DMS53 (cell line): Measurements from ENCODE around the gene UST.

ENCODE experiments used
- DNase-seq: peaks from one replicate; lab custom pipeline; 2025; lab: John Stamatoyannopoulos, UW

UST gene

DNA sequence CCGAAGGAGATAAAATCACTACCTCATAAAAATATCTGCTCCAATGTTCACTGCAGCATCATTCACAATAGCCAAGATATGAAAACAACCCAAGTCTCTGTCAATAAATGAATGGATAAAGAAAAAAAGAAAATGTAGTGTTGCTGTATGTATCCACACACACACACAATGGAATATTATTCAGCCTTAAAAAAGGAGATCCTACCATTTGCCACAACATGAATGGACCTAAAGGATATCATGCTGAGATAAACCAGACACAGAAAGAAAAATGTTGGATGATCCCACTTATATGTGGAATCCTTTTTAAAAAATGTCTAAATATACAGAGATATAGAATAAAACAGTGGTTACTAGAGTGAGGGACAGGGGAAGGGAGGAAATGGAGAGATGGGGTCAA, 378.5 kb downstream of the UST start:
- no peak for DNase-seq
